ENCODE measurements around the gene FGR. TPM values are rescaled to one million over a fixed set of nuclear protein-coding genes. Genes with fewer than 3 reads are reported as not detected.

FGR gene
- total and polyA plus RNA-seq, 2 donors (not counting 1 experiment from before 2014, with no cell fraction given): 57.0 to 295 TPM

DNA sequence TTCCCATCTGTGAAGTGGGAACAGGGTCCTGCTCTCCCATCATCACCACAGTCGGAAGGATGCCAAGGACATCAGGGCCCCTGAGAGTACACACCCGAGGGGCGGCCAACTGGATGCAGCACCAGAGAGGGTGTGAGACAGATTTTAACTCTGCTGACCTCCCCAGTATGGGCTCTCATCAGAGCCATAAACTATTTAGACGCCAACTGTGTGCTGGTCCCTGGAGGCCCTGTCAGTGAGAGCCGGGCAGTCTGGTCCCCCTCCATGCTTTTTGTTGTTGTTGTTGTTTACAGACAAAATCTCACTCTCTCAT is 1.7 kb downstream of the FGR start:
- POLR2A ChIA-PET: interaction anchor here (6.1 kb wide), 1 partner anchor 27 kb away, joined by 55 read pairs; no protein-coding TSS in a partner anchor
- WGBS (ENCODE audit: insufficient coverage): 51% methylated on average over 4 of the region's 5 CpGs
- intact Hi-C loops (cut with micrococcal nuclease): loop anchor here (1.0 kb wide), 1 partner anchor 26 kb away; no protein-coding TSS in a partner anchor
- peaks cover 12% of the 10 kb centered on the region for H3K79me2 ChIP-seq (ENCODE audit: control insufficient read depth, insufficient read depth, low read length)
- peak overlapping the region; percentile 68 to 78 (median 72) for H3K4me3 ChIP-seq (ENCODE audit: control extremely low read depth in 1 of 5, extremely low read depth in 1 of 5, insufficient read depth in 1 of 5, low read depth in 2 of 5, low read length in 4 of 5)
- no peaks in the 10 kb centered on the region for H4K20me1 ChIP-seq (ENCODE audit: control insufficient read depth, insufficient read depth, low read length, poor library complexity, severe bottlenecking)
- H3K36me3 ChIP-seq (replicated peaks in 1 of 2; ENCODE audit: control extremely low read depth in 1 of 2, control insufficient read depth in 1 of 2, extremely low read depth in 1 of 2, insufficient read depth in 2 of 2, low read length in 1 of 2): no peaks in the 10 kb centered on the region
- H3K4me3 Mint-ChIP-seq: peak overlapping the region; percentile 83
- peak overlapping the region; percentile 77 for H3K9ac ChIP-seq (ENCODE audit: low read length)
- TF ChIP-seq EZH2 (IDR thresholded peaks at IDR 0.05; ENCODE audit: borderline replicate concordance, insufficient read depth, low read depth, low read length, poor library complexity, severe bottlenecking): no peak
- TF ChIP-seq, protein P1, sequence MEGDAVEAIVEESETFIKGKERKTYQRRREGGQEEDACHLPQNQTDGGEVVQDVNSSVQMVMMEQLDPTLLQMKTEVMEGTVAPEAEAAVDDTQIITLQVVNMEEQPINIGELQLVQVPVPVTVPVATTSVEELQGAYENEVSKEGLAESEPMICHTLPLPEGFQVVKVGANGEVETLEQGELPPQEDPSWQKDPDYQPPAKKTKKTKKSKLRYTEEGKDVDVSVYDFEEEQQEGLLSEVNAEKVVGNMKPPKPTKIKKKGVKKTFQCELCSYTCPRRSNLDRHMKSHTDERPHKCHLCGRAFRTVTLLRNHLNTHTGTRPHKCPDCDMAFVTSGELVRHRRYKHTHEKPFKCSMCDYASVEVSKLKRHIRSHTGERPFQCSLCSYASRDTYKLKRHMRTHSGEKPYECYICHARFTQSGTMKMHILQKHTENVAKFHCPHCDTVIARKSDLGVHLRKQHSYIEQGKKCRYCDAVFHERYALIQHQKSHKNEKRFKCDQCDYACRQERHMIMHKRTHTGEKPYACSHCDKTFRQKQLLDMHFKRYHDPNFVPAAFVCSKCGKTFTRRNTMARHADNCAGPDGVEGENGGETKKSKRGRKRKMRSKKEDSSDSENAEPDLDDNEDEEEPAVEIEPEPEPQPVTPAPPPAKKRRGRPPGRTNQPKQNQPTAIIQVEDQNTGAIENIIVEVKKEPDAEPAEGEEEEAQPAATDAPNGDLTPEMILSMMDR (IDR thresholded peaks at IDR 0.05): no peak
- no peak for ATAC-seq (ENCODE audit: low read depth)
- no peaks in the 10 kb centered on the region for H3K9me3 Mint-ChIP-seq (ENCODE audit: insufficient read depth)
- no peak for DNase-seq
- no peak overlapping the region for H2AFZ ChIP-seq (ENCODE audit: insufficient read depth, low read depth, low read length, poor library complexity, severe bottlenecking)
- H3K4me2 ChIP-seq (replicated peaks; ENCODE audit: low read depth, low read length, poor library complexity, severe bottlenecking): peak overlapping the region; percentile 95
- H3K27ac Mint-ChIP-seq: peak overlapping the region; percentile 95
- H3K4me1 ChIP-seq (ENCODE audit: control insufficient read depth in 2 of 2, insufficient read depth in 2 of 2, low read length in 2 of 2): peaks cover 76 to 96% of the 10 kb centered on the region in 2 donors
- peaks cover 0 to 8% (median 0%) of the 10 kb centered on the region in 3 donors for H3K9me3 ChIP-seq (ENCODE audit: control extremely low read depth in 1 of 3, control insufficient read depth in 2 of 3, insufficient read depth in 1 of 3, low read length in 2 of 3)
- CTCF ChIA-PET: interaction anchor here (0.6 to 6.1 kb wide), 7 partner anchors 8 to 36 kb away, joined by 3 to 51 read pairs (median 7); no protein-coding TSS in a partner anchor
- H3K27me3 ChIP-seq (replicated peaks in 1 of 4; ENCODE audit: control extremely low read depth in 1 of 4, control insufficient read depth in 3 of 4, insufficient read depth in 4 of 4, low read length in 3 of 4): no peaks in the 10 kb centered on the region
- H3K27ac ChIP-seq (ENCODE audit: low read length in 2 of 2): peak overlapping the region; percentile 90
- H3K27me3 Mint-ChIP-seq: no peaks in the 10 kb centered on the region
- peaks cover 86% of the 10 kb centered on the region for H3K4me1 Mint-ChIP-seq
